ENCODE measurements around the gene ANXA6.

ANXA6 gene

GRCh38 chr5:151144275-151144674 lies 13.3 kb downstream of the ANXA6 start:
- DNase-seq = no peak
- Histone ChIP-seq H3K4me1 (peaks cover 0 to 85% (median 48%) of the 10 kb centered on the region in 4 donors), H3K27me3 (no peaks in the 10 kb centered on the region), H3K36me3 (peaks cover 24 to 64% (median 37%) of the 10 kb centered on the region in 3 donors), H3K9me3 (no peaks in the 10 kb centered on the region), H3K4me3 (no peak overlapping the region), H3K27ac (no peak overlapping the region)
- intact Hi-C loops (cut with DNase I; ENCODE audit: low total_unique reads) = no loop called here
- TF ChIP-seq CTCF (IDR thresholded peaks at IDR 0.05) = no peak

GRCh38 chr5:151143645-151144044 lies 13.9 kb downstream of the ANXA6 start:
- no peak for DNase-seq
- Histone ChIP-seq H3K27ac (no peak overlapping the region), H3K27me3 (no peaks in the 10 kb centered on the region), H3K4me1 (peaks cover 0 to 79% (median 48%) of the 10 kb centered on the region in 4 donors), H3K36me3 (peaks cover 30 to 70% (median 43%) of the 10 kb centered on the region in 3 donors), H3K9me3 (no peaks in the 10 kb centered on the region), H3K4me3 (no peak overlapping the region)
- TF ChIP-seq CTCF (IDR thresholded peaks at IDR 0.05) = no peak
- intact Hi-C loops (cut with DNase I; ENCODE audit: low total_unique reads) = no loop called here

- no peak overlapping the region for H3K4me3 ChIP-seq
- intact Hi-C loops (cut with DNase I; ENCODE audit: low total_unique reads) = no loop called here
- no peaks in the 10 kb centered on the region for H3K9me3 ChIP-seq
- H3K36me3 ChIP-seq = peaks cover 38 to 70% (median 50%) of the 10 kb centered on the region in 3 donors
- no peaks in the 10 kb centered on the region for H3K27me3 ChIP-seq
- no peak for TF ChIP-seq CTCF (IDR thresholded peaks at IDR 0.05)
- no peak for DNase-seq
- peaks cover 0 to 72% (median 48%) of the 10 kb centered on the region in 4 donors for H3K4me1 ChIP-seq
- peak overlapping the region in 1 of 2 donors; percentile 16 for H3K27ac ChIP-seq
Measured at GRCh38 chr5:151142933-151143332, 14.6 kb downstream of the ANXA6 start.

- no peak for DNase-seq
- Histone ChIP-seq H3K27me3 (no peaks in the 10 kb centered on the region), H3K36me3 (peaks cover 40 to 70% (median 54%) of the 10 kb centered on the region in 3 donors), H3K9me3 (no peaks in the 10 kb centered on the region), H3K4me3 (peak overlapping the region in 1 of 2 donors; percentile 2), H3K4me1 (peaks cover 0 to 60% (median 46%) of the 10 kb centered on the region in 4 donors), H3K27ac (peak overlapping the region in 1 of 2 donors; percentile 48)
- TF ChIP-seq CTCF (IDR thresholded peaks at IDR 0.05) = no peak
- intact Hi-C loops (cut with DNase I; ENCODE audit: low total_unique reads) = no loop called here
Measured at GRCh38 chr5:151141535-151141934, 16.0 kb downstream of the ANXA6 start.

GRCh38 chr5:151140686-151141459 lies 16.7 kb downstream of the ANXA6 start:
- peak overlapping the region in 1 of 2 donors; percentile 48 for H3K27ac ChIP-seq
- no peak overlapping the region for H3K4me3 ChIP-seq
- peaks cover 45 to 72% (median 54%) of the 10 kb centered on the region in 3 donors for H3K36me3 ChIP-seq
- H3K27me3 ChIP-seq = no peaks in the 10 kb centered on the region
- H3K4me1 ChIP-seq = peaks cover 0 to 53% (median 40%) of the 10 kb centered on the region in 4 donors
- intact Hi-C loops (cut with DNase I; ENCODE audit: low total_unique reads) = no loop called here
- no peaks in the 10 kb centered on the region for H3K9me3 ChIP-seq
- no peak for DNase-seq
- TF ChIP-seq CTCF (IDR thresholded peaks at IDR 0.05) = no peak

All from tibial artery (tissue), 4 donors.